ENCODE measurements around the gene KCNMA1. TPM values are rescaled to one million over a fixed set of nuclear protein-coding genes. Genes with fewer than 3 reads are reported as not detected.

Gene KCNMA1
- total RNA-seq, 1 experiment from 2014 or later: 0.49 TPM

DNA sequence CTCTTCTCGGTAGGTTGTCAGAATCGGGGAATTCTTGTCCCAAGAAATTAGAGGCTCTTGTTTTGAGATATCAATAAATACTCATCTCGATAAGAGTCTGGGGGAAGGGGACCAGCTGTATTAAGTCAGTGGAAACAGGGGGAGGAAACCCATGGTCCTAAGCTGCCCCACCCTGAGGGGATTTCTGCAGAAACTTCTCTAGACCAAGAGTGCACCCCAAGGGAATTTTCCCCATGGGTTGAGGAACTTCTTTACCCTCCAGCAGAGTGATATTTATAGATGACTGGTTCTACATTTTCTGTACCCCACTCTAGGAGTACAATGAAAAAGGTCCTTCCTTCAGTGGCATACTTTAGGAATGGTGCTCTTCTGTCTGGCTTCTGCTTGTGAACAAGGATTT, 627.2 kb downstream of the KCNMA1 start:
- intact Hi-C loops (cut with micrococcal nuclease): no loop called here
- no peak for TF ChIP-seq EGR1 (IDR thresholded peaks at IDR 0.05; ENCODE audit: low read depth)
- no peak for TF ChIP-seq CEBPB (IDR thresholded peaks at IDR 0.05; ENCODE audit: low read depth)
- no peak for TF ChIP-seq ATF3 (IDR thresholded peaks at IDR 0.05)
- TF ChIP-seq POLR2A (IDR thresholded peaks at IDR 0.05; ENCODE audit: borderline replicate concordance, extremely low read depth, insufficient read depth, insufficient read length): no peak
- TF ChIP-seq EZH2 (IDR thresholded peaks at IDR 0.05): no peak
- no peak for TF ChIP-seq CTCF (IDR thresholded peaks at IDR 0.05 in 2 of 3, conservative IDR thresholded peaks at IDR 0.05 in 1 of 3; ENCODE audit: borderline replicate concordance in 1 of 3, insufficient read depth in 1 of 3, low read depth in 2 of 3, low read length in 2 of 3)
- TF ChIP-seq TCF7L2 (IDR thresholded peaks at IDR 0.05; ENCODE audit: borderline replicate concordance, extremely low read depth, insufficient read depth, insufficient read length): no peak
- TF ChIP-seq, protein P1, sequence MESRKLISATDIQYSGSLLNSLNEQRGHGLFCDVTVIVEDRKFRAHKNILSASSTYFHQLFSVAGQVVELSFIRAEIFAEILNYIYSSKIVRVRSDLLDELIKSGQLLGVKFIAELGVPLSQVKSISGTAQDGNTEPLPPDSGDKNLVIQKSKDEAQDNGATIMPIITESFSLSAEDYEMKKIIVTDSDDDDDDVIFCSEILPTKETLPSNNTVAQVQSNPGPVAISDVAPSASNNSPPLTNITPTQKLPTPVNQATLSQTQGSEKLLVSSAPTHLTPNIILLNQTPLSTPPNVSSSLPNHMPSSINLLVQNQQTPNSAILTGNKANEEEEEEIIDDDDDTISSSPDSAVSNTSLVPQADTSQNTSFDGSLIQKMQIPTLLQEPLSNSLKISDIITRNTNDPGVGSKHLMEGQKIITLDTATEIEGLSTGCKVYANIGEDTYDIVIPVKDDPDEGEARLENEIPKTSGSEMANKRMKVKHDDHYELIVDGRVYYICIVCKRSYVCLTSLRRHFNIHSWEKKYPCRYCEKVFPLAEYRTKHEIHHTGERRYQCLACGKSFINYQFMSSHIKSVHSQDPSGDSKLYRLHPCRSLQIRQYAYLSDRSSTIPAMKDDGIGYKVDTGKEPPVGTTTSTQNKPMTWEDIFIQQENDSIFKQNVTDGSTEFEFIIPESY (IDR thresholded peaks at IDR 0.05; ENCODE audit: extremely low read depth, insufficient replicate concordance, low read length): no peak
- TF ChIP-seq, protein P2, sequence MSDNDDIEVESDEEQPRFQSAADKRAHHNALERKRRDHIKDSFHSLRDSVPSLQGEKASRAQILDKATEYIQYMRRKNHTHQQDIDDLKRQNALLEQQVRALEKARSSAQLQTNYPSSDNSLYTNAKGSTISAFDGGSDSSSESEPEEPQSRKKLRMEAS (IDR thresholded peaks at IDR 0.05): no peak
- TF ChIP-seq RAD21 (IDR thresholded peaks at IDR 0.05; ENCODE audit: low read depth): no peak
- POLR2A ChIA-PET: no interaction called here
- Histone ChIP-seq H3K36me3 (ENCODE audit: control insufficient read depth in 1 of 2, insufficient read depth in 2 of 2, low read length in 2 of 2) (no peaks in the 10 kb centered on the region), H3K4me3 (replicated peaks in 1 of 2; ENCODE audit: low read depth in 1 of 2, low read length in 2 of 2) (no peak overlapping the region), H3K4me2 (ENCODE audit: low read length) (no peak overlapping the region), H3K27ac (ENCODE audit: low read depth, low read length) (no peak overlapping the region), H3K4me1 (ENCODE audit: control insufficient read depth in 1 of 2, insufficient read depth in 2 of 2, low read length in 2 of 2) (no peaks in the 10 kb centered on the region), H3K9ac (ENCODE audit: low read length) (no peak overlapping the region), H3K9me3 (ENCODE audit: control insufficient read depth in 1 of 2, insufficient read depth in 1 of 2, low read depth in 1 of 2, low read length in 2 of 2) (no peaks in the 10 kb centered on the region), H3K79me2 (ENCODE audit: insufficient read depth, low read length) (no peaks in the 10 kb centered on the region), H3K9me2 (ENCODE audit: insufficient read depth) (no peaks in the 10 kb centered on the region), H2AFZ (ENCODE audit: low read depth, low read length, poor library complexity, severe bottlenecking) (no peak overlapping the region), H3K27me3 (ENCODE audit: insufficient read depth, low read length) (peaks cover 38% of the 10 kb centered on the region), H4K20me1 (ENCODE audit: insufficient read depth) (no peaks in the 10 kb centered on the region)
- BruUV-seq (replicated peaks): no TSS peak
- ATAC-seq: no peak
- RAD21 ChIA-PET (ENCODE audit: low non-redundant PET in 1 of 2, low total read pairs in 2 of 2, uncharacterized antibody in 2 of 2, unreplicated experiment in 2 of 2): no interaction called here
- CTCF ChIA-PET: no interaction called here
- DNase-seq (ENCODE audit: low read depth, low spot score): no peak

Measured in HCT116 (cell line).